GM19468 (cell line): ENCODE data around the gene C1GALT1.

Experiments
- ATAC-seq: cut with Tn5 transposase; IDR thresholded peaks from one replicate; pipeline ENCODE4 v1.9.1; 2021; ENCODE audit warnings: mild to moderate bottlenecking, moderate library complexity, moderate number of reproducible peaks; ENCODE audit not compliant: unreplicated experiment; ENCODE audit errors: extremely low read depth

The C1GALT1 gene

DNA sequence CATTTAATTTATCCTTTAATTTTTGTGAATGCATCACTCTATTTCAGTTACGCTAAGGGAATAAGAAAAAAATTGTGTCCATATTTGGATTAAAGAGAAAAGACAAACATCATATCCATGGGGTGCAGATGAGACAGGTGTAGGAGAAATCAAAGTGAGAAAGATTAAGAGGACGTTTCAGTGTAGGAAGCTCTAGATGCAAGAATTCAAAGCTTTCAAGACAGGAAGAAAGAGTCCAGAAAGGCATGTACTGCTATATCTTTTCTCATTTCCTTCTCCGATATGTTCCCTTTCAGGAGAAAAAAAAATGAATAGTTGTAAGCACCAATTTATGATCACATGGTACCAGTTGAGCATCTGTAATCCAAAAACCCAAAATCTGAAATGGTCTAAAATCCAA, 17.0 kb upstream of the C1GALT1 start:
- no peak for ATAC-seq

DNA sequence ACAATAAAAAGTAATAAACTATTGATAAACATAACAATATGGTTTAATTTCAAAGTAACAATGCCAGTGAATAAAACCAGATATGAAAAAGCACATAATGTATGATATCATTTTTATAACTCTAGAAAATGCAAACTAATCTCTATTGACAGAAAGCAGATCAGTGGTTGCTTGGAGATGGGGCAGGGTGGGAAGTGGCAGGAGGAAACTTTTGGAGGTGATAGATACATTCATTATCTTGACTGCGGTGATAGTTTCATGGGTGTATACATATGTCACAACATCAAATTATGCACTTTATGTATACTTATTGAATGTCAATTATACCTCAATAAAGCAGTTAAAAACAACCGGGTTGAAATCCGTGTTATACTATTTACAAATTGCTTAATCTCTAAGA, 16.0 kb upstream of the C1GALT1 start:
- no peak for ATAC-seq

DNA sequence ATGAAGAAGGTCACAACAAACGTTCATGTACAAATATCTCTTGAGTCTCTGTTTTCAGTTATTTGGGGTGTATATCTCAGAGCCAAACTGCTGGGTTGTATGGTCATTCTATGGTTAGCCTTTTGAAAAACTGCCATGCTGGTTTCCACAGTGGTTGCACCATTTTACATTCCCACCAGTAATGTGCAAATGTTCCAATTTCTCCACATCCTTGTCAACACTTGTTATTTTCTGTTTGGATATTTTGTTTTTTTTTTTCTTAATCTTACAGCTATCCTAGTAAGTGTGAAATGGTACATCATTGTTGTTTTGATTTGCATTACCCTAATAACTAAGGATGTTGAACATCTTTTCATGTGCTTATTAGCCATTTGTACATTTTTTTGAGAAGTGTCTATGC, 13.0 kb upstream of the C1GALT1 start:
- no peak for ATAC-seq

DNA sequence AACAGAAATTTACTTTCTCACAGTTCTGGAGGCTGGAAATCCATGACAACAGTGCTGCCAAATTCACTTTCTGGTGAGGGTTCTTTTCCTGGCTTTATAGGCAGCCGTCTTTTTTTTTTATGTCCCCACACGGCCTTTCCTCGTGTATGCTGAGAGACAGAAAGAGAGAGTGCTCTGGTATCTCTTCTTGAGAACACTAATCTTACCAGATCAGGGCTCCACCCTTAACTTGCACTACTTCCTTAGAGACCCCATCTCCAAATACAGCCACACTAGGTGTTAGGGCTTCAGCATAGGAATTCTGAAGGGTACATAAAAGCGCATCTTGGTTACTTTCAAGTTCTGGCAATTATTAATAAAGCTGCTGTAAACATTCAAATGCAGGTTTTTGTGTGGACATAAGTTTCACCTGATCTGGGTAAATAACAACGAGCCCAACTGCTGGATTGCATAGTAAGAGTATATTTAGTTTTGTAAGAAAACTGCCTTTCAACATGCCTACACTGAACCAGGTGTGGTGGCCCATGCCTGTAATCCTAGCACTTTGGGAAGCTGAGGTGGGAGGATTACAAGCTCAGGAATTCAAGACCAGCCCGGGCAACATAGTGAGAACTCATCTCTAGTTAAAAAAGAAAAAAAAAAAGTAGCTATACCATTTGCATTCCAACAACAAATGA, 8.2 kb upstream of the C1GALT1 start:
- ATAC-seq: no peak

DNA sequence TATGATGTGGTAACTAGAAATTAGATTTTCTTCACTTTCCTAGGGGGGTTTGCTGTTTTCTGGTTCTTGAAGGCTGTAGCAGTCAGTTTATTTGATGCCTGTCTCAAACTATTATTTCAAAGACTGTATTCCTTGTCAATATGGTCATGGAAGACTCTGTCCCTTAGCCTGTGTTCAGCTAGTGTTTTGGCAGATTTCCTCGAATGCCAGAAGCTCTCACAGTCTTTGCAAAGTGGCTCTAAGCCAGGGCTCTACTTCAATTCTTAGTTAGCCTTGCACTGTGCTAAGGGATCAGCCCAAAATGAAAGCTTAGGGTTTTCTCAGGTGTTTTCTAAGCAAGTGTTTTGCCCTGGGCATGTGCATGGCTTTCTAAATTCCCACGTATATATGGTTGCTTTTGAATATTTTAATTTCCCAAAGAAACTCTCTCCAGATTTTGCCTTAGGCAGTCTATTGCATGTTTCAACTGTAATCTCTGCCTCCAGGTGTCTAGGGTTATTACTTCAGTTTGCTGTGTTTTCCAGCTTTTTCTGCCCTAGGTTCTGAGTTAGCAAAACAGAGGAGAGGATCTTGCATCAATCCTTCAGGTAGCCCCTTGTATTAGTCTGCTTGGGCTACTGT, 7.2 kb upstream of the C1GALT1 start:
- ATAC-seq: no peak

DNA sequence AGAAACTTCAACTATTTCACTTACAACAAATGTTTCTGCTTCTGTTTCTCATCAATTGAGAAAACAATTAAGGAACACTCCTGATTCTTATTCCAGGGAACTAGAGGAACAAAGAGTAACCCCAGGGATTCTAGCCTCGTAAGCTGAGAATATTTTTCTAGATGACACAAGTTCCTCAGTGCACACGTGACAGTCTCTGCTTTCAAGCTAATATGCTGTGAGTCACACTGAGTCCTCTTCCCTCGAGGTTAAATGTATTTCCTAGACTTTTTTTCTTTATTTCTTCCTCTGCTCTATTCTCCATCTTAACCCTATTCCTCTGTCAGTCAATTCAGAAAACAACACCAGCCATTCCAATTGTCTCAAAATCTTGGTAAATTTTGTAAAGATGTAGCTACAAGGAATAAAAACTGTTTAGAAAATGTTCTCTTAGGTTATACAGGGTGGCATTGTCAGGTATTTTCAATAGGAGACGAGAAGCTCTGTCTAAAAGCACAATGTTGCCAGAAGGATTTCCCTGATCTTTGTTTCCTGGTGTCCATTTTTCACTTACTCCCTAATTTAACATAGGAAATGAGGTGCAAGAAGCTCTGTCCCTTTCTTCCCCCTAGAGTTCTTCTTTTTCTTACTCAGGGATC, 5.8 kb upstream of the C1GALT1 start:
- no peak for ATAC-seq

DNA sequence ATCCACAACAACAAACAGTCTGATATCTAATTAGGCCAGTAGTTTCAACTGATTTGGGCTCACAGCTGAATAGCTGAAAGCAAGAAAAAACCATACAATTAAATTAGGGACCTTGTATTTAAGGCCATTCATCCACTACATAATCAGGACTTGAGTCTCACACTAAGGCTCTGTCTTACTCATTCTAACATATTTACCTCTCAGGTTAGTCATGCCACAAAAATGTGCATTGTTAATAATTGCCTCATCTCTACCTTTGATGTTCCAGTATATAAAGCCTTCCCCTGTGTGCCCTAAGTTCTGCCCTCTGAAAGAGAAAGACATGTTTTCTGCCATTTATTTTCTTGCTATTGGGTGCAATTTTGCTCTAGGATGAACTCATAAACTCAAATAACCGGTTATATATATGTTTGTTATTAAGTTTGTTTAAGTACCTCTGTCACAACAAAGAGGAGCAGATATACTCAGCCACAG, 5.3 kb upstream of the C1GALT1 start:
- no peak for ATAC-seq

DNA sequence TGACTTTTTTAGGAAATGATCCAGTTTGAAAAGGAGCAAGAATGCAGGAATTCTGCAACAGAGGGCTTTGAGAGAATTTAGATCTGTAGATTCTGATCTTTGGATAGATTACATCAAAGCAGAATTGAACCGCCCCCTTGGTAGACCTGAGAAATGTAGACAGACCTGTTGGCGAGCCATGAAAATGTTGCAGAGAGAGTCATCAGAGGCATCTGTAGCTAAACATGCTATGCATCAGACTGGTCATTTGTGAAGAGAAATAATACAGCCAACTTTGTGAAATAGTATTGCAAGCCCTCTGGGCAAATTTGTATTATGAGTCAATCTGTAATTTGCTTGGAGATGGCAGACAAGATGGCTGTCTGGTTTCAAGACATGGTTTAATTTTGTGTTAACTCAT, 4.3 kb upstream of the C1GALT1 start:
- no peak for ATAC-seq

DNA sequence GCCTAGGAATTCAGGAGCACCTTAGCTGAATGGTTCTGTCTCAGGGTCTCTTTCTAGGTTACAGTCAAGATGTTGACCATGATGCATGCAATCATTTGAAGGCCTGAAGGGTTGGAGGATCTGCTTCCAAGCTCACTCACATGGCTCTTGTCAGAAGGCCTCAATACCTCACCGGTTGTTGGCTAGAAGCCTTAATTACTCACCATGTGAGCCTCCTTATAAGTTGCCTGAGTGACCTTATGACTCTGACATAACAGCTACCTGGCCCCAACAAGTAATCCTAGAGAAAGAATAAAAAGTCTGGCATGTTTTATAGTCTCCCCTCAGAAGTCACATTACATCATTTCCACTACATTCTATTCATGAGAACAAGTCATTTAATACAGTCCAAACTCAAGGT, 3.4 kb upstream of the C1GALT1 start:
- no peak for ATAC-seq

DNA sequence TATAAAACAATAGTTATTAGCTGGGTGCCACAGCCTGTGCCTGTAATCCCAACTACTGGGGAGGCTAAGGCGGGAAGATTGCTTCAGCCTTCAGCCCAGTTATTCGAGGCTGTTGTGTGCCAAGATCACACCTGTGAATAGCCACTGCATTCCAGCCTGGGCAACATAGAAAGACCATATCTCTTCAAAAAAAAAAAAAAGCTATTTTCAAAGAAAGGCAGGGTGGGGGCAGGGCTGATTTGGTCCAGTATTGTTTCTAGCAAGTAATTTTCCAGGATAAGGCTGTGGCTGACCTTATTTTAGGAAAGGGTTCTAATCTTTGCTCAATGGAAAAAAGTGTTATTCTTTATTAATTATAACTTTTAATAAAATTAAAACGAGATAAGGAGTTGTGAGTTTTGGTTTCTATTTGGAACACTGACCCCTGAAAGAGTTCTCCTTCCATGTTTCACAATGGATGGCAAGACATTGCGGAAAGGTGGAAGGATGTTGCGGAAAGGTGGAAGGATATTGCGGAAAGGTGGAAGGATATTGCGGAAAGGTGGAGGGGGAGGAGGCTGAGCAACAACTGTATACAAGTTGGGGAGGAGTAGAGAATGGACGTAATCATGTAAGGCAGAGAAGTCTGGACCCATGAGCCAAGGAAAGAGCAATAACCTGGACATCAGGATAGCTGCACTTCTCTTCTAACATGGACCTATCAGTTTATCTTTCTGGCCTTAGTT, 1.5 kb upstream of the C1GALT1 start:
- no peak for ATAC-seq

DNA sequence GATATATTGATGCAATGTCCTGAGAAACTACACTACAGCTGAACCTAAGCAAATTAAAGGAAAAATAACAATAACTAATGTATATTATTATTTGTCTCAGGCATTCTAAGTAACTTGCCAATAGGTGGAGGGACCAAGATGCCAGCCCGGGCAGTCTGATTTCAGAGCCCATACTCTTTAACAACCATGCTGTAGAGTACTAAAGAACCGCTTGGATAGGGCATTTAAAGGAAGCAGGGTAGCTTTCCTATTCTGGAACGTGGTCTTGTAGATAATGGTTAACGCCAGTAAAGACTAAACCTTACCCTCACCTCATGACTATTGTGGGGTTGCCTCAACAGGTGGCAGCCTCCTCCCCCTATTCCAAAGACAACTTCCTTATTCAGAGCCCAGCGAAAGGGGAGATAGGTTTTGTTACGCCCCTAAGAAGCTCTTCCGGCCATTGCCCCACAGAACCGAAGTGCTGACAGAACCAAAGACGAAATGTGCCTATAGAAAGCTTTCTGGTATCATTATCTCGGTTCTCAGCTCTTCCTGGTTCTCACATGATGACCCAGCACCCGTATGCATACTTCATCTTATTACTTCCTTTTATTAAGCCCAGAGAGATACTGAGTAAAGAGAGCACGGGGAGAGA, 707 bp upstream of the C1GALT1 start:
- peak; percentile 15 for ATAC-seq

DNA sequence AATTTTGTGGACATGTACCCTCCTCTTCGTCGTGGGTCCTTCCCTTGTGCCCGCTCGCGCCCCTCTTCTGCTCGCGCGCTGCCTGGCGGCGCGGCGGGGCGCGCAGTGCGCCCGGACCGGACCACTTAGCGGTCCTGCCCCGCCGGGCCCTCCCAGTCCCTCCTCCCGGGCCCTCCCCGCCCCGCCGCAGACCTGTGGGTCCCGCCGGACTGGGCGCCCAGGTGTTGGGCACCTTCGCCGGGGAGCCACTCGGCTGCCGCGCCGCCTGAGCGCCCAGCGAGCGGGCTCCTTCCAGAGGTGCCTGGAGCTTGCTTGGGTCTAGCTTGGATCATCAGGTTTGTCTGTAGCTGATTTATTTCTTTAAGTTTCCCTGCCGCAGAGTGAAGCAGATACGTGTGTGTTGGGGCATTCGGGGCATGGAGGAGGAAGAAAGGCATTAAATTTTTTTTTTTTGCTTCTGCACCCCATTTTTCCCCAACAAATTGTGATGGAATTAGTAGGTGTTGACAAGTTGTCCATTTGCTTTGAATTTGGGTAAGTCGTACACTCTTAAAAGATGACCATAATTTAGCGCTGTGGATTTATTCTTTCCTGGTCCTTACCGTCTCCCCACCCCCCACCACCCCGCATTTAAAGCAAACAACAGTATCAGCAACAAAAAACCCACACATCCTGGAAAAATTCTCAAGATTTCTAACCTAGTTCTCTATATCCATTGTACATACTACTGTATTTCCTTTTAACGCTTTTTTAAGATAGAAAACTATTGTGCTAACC, 905 bp downstream of the C1GALT1 start:
- ATAC-seq: no peak

DNA sequence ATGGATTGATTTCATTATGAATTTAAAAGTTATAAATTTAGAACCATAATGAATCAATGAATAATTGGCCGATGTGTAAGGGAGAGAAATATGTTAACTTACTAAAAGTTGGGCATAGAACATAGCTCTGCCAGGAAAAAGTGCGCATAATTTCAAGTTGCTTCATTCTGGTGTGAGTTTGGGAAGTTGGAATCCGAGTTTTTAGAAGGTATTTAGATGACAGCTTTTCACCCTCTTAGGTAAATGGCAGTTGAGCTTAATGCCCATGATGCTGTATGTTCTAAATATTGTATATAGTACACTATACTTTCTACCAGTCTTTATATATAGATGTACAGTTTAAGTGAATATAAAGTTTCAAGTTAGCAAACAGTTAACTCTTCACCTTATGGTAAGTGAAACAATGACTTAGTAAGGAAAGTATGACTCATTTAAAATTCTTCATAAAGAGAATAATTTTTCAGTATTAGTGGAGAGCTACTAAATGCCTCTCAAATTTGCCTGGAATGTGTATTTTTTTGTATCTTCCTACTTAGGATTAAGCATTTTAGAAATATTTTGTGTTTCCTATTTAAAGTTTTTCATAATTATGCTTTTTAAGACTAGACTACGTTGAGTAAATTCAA, 1.6 kb downstream of the C1GALT1 start:
- no peak for ATAC-seq

DNA sequence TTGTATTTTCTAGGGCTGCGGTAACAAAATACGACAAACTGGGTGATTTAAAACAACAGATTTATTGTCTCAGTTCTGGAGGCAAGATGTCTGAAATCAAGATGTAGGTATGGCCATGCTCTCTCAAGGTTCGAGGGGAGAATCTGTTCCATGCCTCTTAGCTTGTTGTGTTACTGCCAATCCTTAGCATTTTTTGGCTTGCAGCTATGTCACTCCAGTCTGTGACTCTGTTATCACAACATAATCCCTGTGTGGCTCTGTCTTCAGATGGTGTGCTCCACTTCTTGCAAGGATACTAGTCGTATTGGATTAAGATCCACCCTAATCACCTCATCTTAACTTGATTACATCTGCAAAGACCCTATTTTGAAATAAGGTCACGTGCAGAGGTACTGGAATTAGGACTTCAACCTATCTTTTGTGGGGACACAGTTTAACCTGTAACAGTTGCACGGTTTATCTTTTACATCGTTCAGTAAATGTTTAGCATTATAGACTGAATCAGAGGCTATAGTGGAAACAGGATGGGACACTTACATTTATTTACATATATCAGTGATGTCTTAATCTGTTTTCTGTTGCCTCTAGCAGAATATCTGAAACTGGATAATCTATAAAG, 3.1 kb downstream of the C1GALT1 start:
- ATAC-seq: no peak

DNA sequence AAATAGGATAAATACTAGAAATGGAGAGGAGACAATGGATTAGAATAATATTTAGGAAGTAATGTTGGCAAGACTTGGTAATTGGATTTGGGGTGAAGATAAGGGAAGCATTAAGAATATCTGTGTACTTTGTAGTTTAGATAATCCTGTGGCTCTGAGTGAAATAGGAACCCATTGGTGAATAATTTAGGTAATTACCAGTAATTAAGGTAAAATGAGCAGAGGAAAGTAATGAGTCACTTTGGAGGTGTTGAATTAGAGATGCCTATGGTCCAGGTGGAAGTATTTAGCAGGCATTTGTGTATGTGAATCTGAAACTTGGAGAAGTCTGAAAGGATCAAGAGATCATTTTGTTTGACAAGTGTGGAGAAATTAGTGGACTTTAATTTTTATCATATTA, 5.7 kb downstream of the C1GALT1 start:
- ATAC-seq: no peak

DNA sequence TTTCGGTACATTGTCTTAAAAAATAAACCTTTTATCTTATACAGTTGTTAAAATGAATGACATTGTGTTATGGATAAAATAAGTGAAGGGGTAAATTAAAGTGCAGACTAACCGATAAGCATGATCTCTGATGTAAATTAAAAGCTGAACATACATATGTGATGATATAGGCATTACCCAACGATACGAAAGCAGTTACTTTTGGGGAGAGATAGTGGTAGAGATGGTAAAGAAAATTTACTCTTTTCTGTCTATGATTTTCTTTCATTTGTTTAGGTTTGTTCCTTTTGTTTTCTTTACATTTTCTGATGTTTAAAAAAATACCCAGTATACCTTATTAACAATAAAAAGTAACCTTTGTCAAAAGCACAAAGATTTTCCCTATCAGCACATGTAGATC, 6.4 kb downstream of the C1GALT1 start:
- ATAC-seq: no peak

DNA sequence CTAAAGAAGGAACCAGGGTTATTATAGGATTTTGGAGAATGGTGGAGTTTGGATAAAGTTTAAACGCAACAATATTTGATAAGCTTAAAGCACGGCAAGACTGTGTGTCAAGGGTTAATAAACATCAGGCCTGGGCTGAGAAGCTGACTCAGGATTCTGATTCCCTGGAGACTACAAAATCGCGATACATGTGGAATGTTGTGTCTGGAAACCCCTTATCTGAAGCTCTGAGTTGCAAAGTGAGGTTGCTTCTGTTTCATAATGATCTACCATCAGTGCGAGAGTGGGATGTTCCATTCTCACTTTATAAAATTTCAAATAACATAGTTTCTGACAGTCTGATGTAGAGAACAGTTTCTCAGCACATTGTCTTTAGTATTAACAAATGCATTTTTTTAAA, 7.8 kb downstream of the C1GALT1 start:
- no peak for ATAC-seq

DNA sequence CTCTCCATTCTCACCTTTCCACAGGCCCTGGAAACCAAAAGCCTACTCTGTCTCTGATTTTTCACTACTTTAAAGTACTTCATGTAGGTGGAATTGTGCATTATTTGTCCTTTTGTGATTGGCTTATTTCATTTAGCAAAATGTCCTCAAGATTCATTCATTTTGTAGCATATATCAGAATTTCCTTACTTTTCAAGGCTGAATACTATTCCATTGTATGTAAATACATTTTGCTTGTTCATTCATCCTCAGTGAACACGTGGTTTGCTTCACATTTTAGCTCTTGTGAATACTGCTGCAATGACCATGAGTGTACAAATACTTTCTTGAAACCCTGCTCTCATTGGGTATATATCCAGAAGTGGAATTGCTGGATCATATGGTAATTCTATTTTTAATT, 8.8 kb downstream of the C1GALT1 start:
- ATAC-seq: no peak
